HepG2 (cell line): Measurements from ENCODE around the gene VAT1L. TPM values are rescaled to one million over a fixed set of nuclear protein-coding genes. Genes with fewer than 3 reads are reported as not detected.

Experiments
- ATAC-seq: fragments of 200-7000 bp; cut with Tn5 transposase; 3 replicates; pipeline ENCODE4 v1.9.1; 2020; ENCODE audit warnings: mild to moderate bottlenecking, moderate library complexity
- BruUV-seq: library from RNA; stranded (reverse); fragments of 400-500 nt; replicated peaks from 2 replicates; lab custom pipeline; 2021; lab: Mats Ljungman, UMichigan
- CTCF ChIA-PET: fragments of 300-600 bp; formaldehyde crosslinking; extraction: SDS; loops from one replicate; lab custom pipeline; 2021; ENCODE audit warnings: low total read pairs, inconsistent platforms, low intra/inter-chr PET ratio; lab: Yijun Ruan, JAX
- POLR2A ChIA-PET: fragments of 350-600 bp; sonication (Branson Sonifier 250); formaldehyde crosslinking; loops from one replicate; lab custom pipeline; 2020; ENCODE audit warnings: antibody characterized with exemption, inconsistent platforms; lab: Yijun Ruan, JAX
- DNase-seq: peaks from one replicate; pipeline ENCODE4 v3.0.0-alpha.2; 2015; ENCODE audit warnings: low spot score
- FAIRE-seq: peaks from 3 replicates; lab custom pipeline; 2011; peaks lifted over from hg19 to GRCh38; lab: Jason Lieb, UNC
- H2AFZ ChIP-seq: one replicate; pipeline ENCODE4 v1.6.1; 2011; ENCODE audit warnings: low read length, inconsistent platforms
- H3K27ac ChIP-seq: fragments of 300-600 bp; 3 replicates; pipeline ENCODE4 v1.8.0; 2011; ENCODE audit warnings: mixed run types, mild to moderate bottlenecking, mixed read lengths, low read length, inconsistent platforms; ENCODE audit not compliant: insufficient read depth; ENCODE audit errors: extremely low read length
- H3K27me3 ChIP-seq, 2 experiments: fragments of 200-600 bp in 1 of 2; 2 replicates in 1 of 2; 3 replicates in 1 of 2; pipeline versions ENCODE4 v1.6.0 to v1.8.0; 2011; ENCODE audit warnings: low read length in 2 of 2, mild to moderate bottlenecking in 2 of 2, moderate library complexity in 2 of 2, inconsistent platforms in 1 of 2; ENCODE audit not compliant: insufficient read depth in 2 of 2, control insufficient read depth in 1 of 2
- H3K36me3 ChIP-seq, 2 experiments: fragments of 200-600 bp in 1 of 2; replicated peaks in 1 of 2; 2 replicates in 1 of 2; 3 replicates in 1 of 2; pipeline versions ENCODE4 v1.5.1 to v1.8.0; 2011; ENCODE audit warnings: low read length in 2 of 2, inconsistent platforms in 1 of 2; ENCODE audit not compliant: insufficient read depth in 2 of 2, control insufficient read depth in 1 of 2
- H3K4me1 ChIP-seq: 2 replicates; pipeline ENCODE4 v1.5.1; 2012; ENCODE audit warnings: low read length, inconsistent platforms; ENCODE audit not compliant: insufficient read depth
- H3K4me2 ChIP-seq: 2 replicates; pipeline ENCODE4 v1.6.0; 2011; ENCODE audit warnings: low read depth, low read length, inconsistent platforms
- H3K4me3 ChIP-seq, 3 experiments: fragments of 200-600 bp in 1 of 3; sonication (generic), shearing (Covaris generic) in 1 of 3; replicated peaks in 1 of 3; 2 replicates each; pipeline ENCODE4 v1.5.1; 2011 to 2016; ENCODE audit warnings: low read length in 3 of 3, inconsistent platforms in 2 of 3, low read depth in 2 of 3, mild to moderate bottlenecking in 2 of 3, control low read depth in 1 of 3, mixed read lengths in 1 of 3; ENCODE audit not compliant: insufficient read depth in 1 of 3
- H3K79me2 ChIP-seq: one replicate; pipeline ENCODE4 v1.6.1; 2011; ENCODE audit warnings: low read length, inconsistent platforms; ENCODE audit not compliant: insufficient read depth
- H3K9ac ChIP-seq: 2 replicates; pipeline ENCODE4 v1.6.0; 2011; ENCODE audit warnings: mild to moderate bottlenecking, low read depth, low read length, inconsistent platforms; ENCODE audit not compliant: insufficient read depth
- H3K9me3 ChIP-seq: 2 replicates; pipeline ENCODE4 v1.5.1; 2012; ENCODE audit warnings: mild to moderate bottlenecking, low read length
- H4K20me1 ChIP-seq: 2 replicates; pipeline ENCODE4 v1.6.0; 2011; ENCODE audit warnings: inconsistent platforms, mild to moderate bottlenecking, low read length, moderate library complexity; ENCODE audit not compliant: insufficient read depth
- CCDC6 ChIP-seq: sonication (generic); formaldehyde crosslinking; IDR thresholded peaks from 2 replicates; pipeline ENCODE4 v1.8.1; 2022; ENCODE audit warnings: mild to moderate bottlenecking, missing genetic modification reagents, moderate library complexity
- FOXK2 ChIP-seq: fragments of 450-650 bp; IDR thresholded peaks from 2 replicates; pipeline ENCODE4 v1.6.1; 2016
- GATAD2A ChIP-seq: IDR thresholded peaks from 2 replicates; pipeline ENCODE4 v1.6.1; 2016
- GTF2F1 ChIP-seq: fragments of 150-350 bp; IDR thresholded peaks from 2 replicates; pipeline ENCODE4 v1.6.1; 2014; ENCODE audit warnings: low read length
- KAT7 ChIP-seq: IDR thresholded peaks from 2 replicates; pipeline ENCODE4 v1.6.1; 2018; ENCODE audit warnings: borderline replicate concordance, missing compliant biosample characterization
- KDM2A ChIP-seq: sonication (generic); formaldehyde crosslinking; IDR thresholded peaks from 2 replicates; pipeline ENCODE4 v1.4.0; 2020; ENCODE audit warnings: low read depth, missing genetic modification reagents, borderline replicate concordance
- KMT2A ChIP-seq: sonication (generic); formaldehyde crosslinking; IDR thresholded peaks from 2 replicates; pipeline ENCODE4 v1.4.0; 2020; ENCODE audit warnings: missing genetic modification reagents
- MEF2D ChIP-seq: sonication (generic); formaldehyde crosslinking; IDR thresholded peaks from 2 replicates; pipeline ENCODE4 v1.5.1; 2020; ENCODE audit warnings: mild to moderate bottlenecking, missing genetic modification reagents
- NCOA1 ChIP-seq: sonication (generic); formaldehyde crosslinking; IDR thresholded peaks from 2 replicates; pipeline ENCODE4 v1.9.0; 2021; ENCODE audit warnings: missing genetic modification reagents
- NFRKB ChIP-seq: fragments of 450-650 bp; IDR thresholded peaks from 2 replicates; pipeline ENCODE4 v1.6.1; 2017
- POLR2A ChIP-seq, 2 experiments: IDR thresholded peaks; 2 replicates each; pipeline ENCODE4 v1.6.1; 2011; ENCODE audit warnings: low read depth in 2 of 2, low read length in 2 of 2, mild to moderate bottlenecking in 1 of 2, moderate library complexity in 1 of 2; ENCODE audit not compliant: insufficient read depth in 1 of 2
- RFXANK ChIP-seq: IDR thresholded peaks from 2 replicates; pipeline ENCODE4 v1.6.1; 2016
- SMARCC2 ChIP-seq: fragments of 450-650 bp; IDR thresholded peaks from 2 replicates; pipeline ENCODE4 v1.6.1; 2017; ENCODE audit warnings: antibody characterized with exemption, mild to moderate bottlenecking
- ZNF225 ChIP-seq: sonication (generic); formaldehyde crosslinking; IDR thresholded peaks from 2 replicates; pipeline ENCODE4 v1.4.0; 2020; ENCODE audit warnings: mild to moderate bottlenecking, missing genetic modification reagents
- ZNF549 ChIP-seq: sonication (generic); formaldehyde crosslinking; IDR thresholded peaks from 2 replicates; pipeline ENCODE4 v1.5.0; 2020; ENCODE audit warnings: missing genetic modification reagents
- ZNF713 ChIP-seq: sonication (generic); formaldehyde crosslinking; IDR thresholded peaks from 2 replicates; pipeline ENCODE4 v1.4.0; 2020; ENCODE audit warnings: mild to moderate bottlenecking, missing genetic modification reagents
- ZNF83 ChIP-seq: sonication (generic); formaldehyde crosslinking; IDR thresholded peaks from 2 replicates; pipeline ENCODE4 v1.4.0; 2020; ENCODE audit warnings: missing genetic modification reagents, mild to moderate bottlenecking, borderline replicate concordance
- WGBS: methylation state at CpG from one replicate; pipeline ENCODE4 v1.1.6; 2017; ENCODE audit warnings: low lambda C conversion rate; 5-methylcytosine and 5-hydroxymethylcytosine counted together
- in situ Hi-C: cut with HindIII; loops from 2 replicates; pipeline ENCODE4 v1.10.0; 2017; ENCODE audit warnings: low pct_unique_long_range_greater_than_20kb; ENCODE audit not compliant: extremely low pct_ligation_motif_present
- intact Hi-C: fragments of 100-400 bp; cut with micrococcal nuclease; formaldehyde crosslinking; loops from one replicate; pipeline ENCODE4 v1.10.0; 2022; ENCODE audit not compliant: unreplicated experiment
- polyA plus RNA-seq, 8 experiments: library from polyadenylated mRNA; depleted of rRNA in 3 of 8; stranded (reverse) in 7 of 8; unstranded in 1 of 8; fragments of >200 nt; fragmentation: Illumina TruSeq in 4 of 8; extraction: Trizol in 4 of 8; gene quantifications; 2 replicates each; pipeline versions ENCODE4 v1.2.1 to v1.2.3, GENCODE V29; 2011 to 2016; ENCODE audit warnings: low read depth in 4 of 8, missing spikeins in 1 of 8, mixed read lengths in 1 of 8; ENCODE audit not compliant: insufficient read depth in 1 of 8
- total RNA-seq, 5 experiments: library from RNA; depleted of rRNA; stranded (reverse); fragments of >200 nt; fragmentation: Illumina TruSeq; extraction: Trizol; gene quantifications; 2 replicates each; pipeline ENCODE4 v1.2.3, GENCODE V29; 2016; ENCODE audit warnings: low read depth in 1 of 5
- TF ChIP-seq, protein P1 (sequence below): sonication (generic); formaldehyde crosslinking; IDR thresholded peaks from 2 replicates; pipeline ENCODE4 v1.5.1; 2020; ENCODE audit warnings: mild to moderate bottlenecking, missing genetic modification reagents, borderline replicate concordance
- TF ChIP-seq, protein P2 (sequence below): sonication (generic); formaldehyde crosslinking; IDR thresholded peaks from 2 replicates; pipeline ENCODE4 v1.4.0; 2020; ENCODE audit warnings: mild to moderate bottlenecking, missing genetic modification reagents
- TF ChIP-seq, protein P3 (sequence below): sonication (generic); formaldehyde crosslinking; IDR thresholded peaks from 2 replicates; pipeline ENCODE4 v1.4.0; 2020; ENCODE audit warnings: missing genetic modification reagents; ENCODE audit errors: not compliant biosample characterization

The VAT1L gene
- total and polyA plus RNA-seq, 2 of the 13 experiments (the other 11 are each of a cell fraction or from before 2014, with no cell fraction given): not detected

DNA sequence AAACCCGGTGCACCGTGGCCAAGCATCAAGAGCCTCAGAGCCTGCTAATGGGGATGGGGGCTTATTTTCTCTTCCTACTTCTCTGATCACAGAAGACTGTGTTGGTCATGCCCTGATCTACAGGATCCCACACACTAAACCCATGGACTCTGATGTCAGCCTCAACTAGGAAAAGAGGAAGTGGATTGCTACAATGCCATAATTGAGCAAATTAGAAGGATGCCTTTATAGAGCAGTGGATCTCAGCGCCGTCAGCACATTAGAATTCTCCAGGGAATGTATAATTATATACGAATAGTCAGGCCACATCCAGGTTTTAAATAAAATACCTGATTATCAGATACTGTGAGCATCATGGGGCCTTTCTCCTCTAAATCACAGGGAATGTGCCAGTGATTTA is 64.8 kb downstream of the VAT1L start (continued):
- TF ChIP-seq, protein P1, sequence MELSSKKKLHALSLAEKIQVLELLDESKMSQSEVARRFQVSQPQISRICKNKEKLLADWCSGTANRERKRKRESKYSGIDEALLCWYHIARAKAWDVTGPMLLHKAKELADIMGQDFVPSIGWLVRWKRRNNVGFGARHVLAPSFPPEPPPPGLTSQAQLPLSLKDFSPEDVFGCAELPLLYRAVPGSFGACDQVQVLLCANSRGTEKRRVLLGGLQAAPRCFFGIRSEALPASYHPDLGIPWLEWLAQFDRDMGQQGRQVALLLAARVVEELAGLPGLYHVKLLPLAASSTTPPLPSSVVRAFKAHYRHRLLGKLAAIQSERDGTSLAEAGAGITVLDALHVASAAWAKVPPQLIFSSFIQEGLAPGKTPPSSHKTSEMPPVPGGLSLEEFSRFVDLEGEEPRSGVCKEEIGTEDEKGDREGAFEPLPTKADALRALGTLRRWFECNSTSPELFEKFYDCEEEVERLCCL (CRISPR knock-in tag): no peak
- no peak for TF ChIP-seq GATAD2A (CRISPR knock-in tag)
- TF ChIP-seq KAT7: no peak
- no peak for TF ChIP-seq KMT2A
- TF ChIP-seq SMARCC2: no peak
- TF ChIP-seq, protein P2, sequence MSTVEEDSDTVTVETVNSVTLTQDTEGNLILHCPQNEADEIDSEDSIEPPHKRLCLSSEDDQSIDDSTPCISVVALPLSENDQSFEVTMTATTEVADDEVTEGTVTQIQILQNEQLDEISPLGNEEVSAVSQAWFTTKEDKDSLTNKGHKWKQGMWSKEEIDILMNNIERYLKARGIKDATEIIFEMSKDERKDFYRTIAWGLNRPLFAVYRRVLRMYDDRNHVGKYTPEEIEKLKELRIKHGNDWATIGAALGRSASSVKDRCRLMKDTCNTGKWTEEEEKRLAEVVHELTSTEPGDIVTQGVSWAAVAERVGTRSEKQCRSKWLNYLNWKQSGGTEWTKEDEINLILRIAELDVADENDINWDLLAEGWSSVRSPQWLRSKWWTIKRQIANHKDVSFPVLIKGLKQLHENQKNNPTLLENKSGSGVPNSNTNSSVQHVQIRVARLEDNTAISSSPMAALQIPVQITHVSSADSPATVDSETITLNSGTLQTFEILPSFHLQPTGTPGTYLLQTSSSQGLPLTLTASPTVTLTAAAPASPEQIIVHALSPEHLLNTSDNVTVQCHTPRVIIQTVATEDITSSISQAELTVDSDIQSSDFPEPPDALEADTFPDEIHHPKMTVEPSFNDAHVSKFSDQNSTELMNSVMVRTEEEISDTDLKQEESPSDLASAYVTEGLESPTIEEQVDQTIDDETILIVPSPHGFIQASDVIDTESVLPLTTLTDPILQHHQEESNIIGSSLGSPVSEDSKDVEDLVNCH (CRISPR knock-in tag): no peak
- TF ChIP-seq NFRKB: no peak
- TF ChIP-seq MEF2D (CRISPR knock-in tag): no peak

DNA sequence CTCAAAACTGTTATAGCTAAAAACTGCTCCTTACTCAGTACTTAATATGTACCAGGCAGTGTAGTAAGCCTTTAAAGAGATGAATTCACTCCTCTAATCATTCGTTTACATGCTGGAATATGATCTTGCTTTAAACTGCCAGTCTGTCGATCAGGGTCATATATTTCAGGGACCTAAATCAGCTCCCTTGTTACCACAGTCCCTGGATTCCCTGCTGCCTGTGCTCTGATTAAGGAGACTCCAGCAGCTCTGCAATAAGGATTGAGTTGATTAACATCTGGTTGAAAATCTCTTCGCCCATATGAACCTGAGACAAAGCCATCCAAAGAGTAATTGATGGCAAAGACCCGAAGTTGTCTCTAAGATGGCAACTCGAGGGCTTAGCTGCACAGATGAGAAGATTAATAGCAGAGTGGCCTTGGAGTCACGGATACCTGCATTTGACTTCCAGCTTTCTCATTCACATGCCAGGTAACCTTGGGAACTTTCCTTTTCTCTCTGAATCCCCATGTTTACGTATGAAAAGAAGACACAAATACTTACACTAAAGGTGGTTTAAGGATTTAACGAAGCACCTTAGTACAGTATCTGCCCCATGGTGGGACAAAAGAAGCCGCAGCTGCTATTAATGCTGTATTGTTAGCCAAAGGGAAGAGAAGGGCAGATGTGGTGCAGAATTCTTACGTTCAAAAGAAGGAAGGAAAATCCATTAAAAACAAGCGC is 68.2 kb downstream of the VAT1L start:
- no peaks in the 10 kb centered on the region for H3K9me3 ChIP-seq
- POLR2A ChIA-PET: no interaction called here
- no peak overlapping the region for H3K9ac ChIP-seq
- peaks cover 2 to 53% of the 10 kb centered on the region in 2 experiments; a peak in 4 of 5 replicates for H3K27me3 ChIP-seq
- no TSS peak for BruUV-seq
- no peaks in the 10 kb centered on the region for H3K79me2 ChIP-seq
- intact Hi-C loops (no loop called here), in situ Hi-C loops (no loop called here)
- no peak for FAIRE-seq
- H2AFZ ChIP-seq: no peak overlapping the region
- H3K4me1 ChIP-seq: no peaks in the 10 kb centered on the region
- H3K4me3 ChIP-seq: no peak overlapping the region
- H3K4me2 ChIP-seq: no peak overlapping the region
- CTCF ChIA-PET: no interaction called here
- H3K27ac ChIP-seq: no peak overlapping the region
- 22% methylated on average over 11 of the region's 11 CpGs for WGBS
- TF ChIP-seq POLR2A (IDR thresholded peaks at IDR 0.05; ENCODE audit: insufficient read depth in 1 of 2, low read depth in 2 of 2, low read length in 2 of 2) (no peak), RFXANK (no peak), NCOA1 (CRISPR knock-in tag) (no peak), FOXK2 (no peak), CCDC6 (CRISPR knock-in tag) (no peak), ZNF713 (CRISPR knock-in tag) (no peak), GTF2F1 (no peak), NFRKB (no peak), ZNF83 (no peak), KDM2A (CRISPR knock-in tag) (no peak), ZNF549 (CRISPR knock-in tag) (no peak), ZNF225 (CRISPR knock-in tag) (no peak)
- TF ChIP-seq, protein P3, sequence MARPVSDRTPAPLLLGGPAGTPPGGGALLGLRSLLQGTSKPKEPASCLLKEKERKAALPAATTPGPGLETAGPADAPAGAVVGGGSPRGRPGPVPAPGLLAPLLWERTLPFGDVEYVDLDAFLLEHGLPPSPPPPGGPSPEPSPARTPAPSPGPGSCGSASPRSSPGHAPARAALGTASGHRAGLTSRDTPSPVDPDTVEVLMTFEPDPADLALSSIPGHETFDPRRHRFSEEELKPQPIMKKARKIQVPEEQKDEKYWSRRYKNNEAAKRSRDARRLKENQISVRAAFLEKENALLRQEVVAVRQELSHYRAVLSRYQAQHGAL (CRISPR knock-in tag): no peak
- no peak for ATAC-seq
- no peak for DNase-seq
- no peaks in the 10 kb centered on the region for H3K36me3 ChIP-seq
- no peaks in the 10 kb centered on the region for H4K20me1 ChIP-seq
